Measurements from ENCODE around the gene ZSCAN22. TPM values are rescaled to one million over a fixed set of nuclear protein-coding genes. Genes with fewer than 3 reads are reported as not detected.
"Not testable (repeated sequence)": the region's sequence is repeated elsewhere in the genome, so short reads cannot be mapped to it uniquely, and the experiment has no call there.

ZSCAN22 gene
- total RNA-seq, 1 donor from 2014 or later = 4.2 TPM

- peak; percentile 99 for DNase-seq
- peak within 1 kb of the TSS; percentile 95 for H3K4me3 Mint-ChIP-seq
- peaks cover 9% of the 10 kb centered on the region for H3K4me1 Mint-ChIP-seq
- intact Hi-C loops (cut with micrococcal nuclease) = loop anchor here (1.0 kb wide), 5 partner anchors 15 to 39 kb away; partner anchors contain the start of genes RPS5 and ZNF837
- H3K27ac Mint-ChIP-seq = peak within 1 kb of the TSS; percentile 97
- peaks cover 5% of the 10 kb centered on the region for H3K36me3 Mint-ChIP-seq (ENCODE audit: low read depth)
- no peaks in the 10 kb centered on the region for H3K9me3 Mint-ChIP-seq
- H3K27me3 Mint-ChIP-seq = no peaks in the 10 kb centered on the region
Measured at GRCh38 chr19:58362272-58362994, 35.6 kb downstream of the ZSCAN22 start, which contains the start of gene ZNF497. ZNF497 (minus strand) TSS chr19:58362751; CDS start chr19:58357635, 5,116 bp downstream.

GRCh38 chr19:58364146-58364545 is 37.4 kb downstream of the ZSCAN22 start:
- Mint-ChIP-seq H3K4me3 (peak overlapping the region; percentile 45), H3K27ac (no peak overlapping the region), H3K27me3 (no peaks in the 10 kb centered on the region), H3K9me3 (no peaks in the 10 kb centered on the region), H3K4me1 (peaks cover 9% of the 10 kb centered on the region), H3K36me3 (ENCODE audit: low read depth) (peaks cover 5% of the 10 kb centered on the region)
- intact Hi-C loops (cut with micrococcal nuclease) = no loop called here
- no peak for DNase-seq

GRCh38 chr19:58366585-58367430 is 40.0 kb downstream of the ZSCAN22 start:
- H3K27me3 Mint-ChIP-seq = no peaks in the 10 kb centered on the region

GRCh38 chr19:58367698-58368454 is 41.1 kb downstream of the ZSCAN22 start:
- no peak for DNase-seq
- Mint-ChIP-seq H3K36me3 (ENCODE audit: low read depth) (no peaks in the 10 kb centered on the region), H3K27me3 (no peaks in the 10 kb centered on the region), H3K4me1 (peaks cover 1% of the 10 kb centered on the region), H3K4me3 (no peak overlapping the region), H3K9me3 (no peaks in the 10 kb centered on the region), H3K27ac (no peak overlapping the region)
- intact Hi-C loops (cut with micrococcal nuclease) = no loop called here

More at GRCh38 chr19:58366585-58367430, 40.0 kb downstream of the ZSCAN22 start:
- intact Hi-C loops (cut with micrococcal nuclease) = no loop called here
- H3K36me3 Mint-ChIP-seq (ENCODE audit: low read depth) = peaks cover 4% of the 10 kb centered on the region
- H3K9me3 Mint-ChIP-seq = no peaks in the 10 kb centered on the region
- DNase-seq = no peak
- H3K27ac Mint-ChIP-seq = no peak overlapping the region
- H3K4me1 Mint-ChIP-seq = peaks cover 8% of the 10 kb centered on the region
- no peak overlapping the region for H3K4me3 Mint-ChIP-seq

- no peaks in the 10 kb centered on the region for H3K9me3 Mint-ChIP-seq
- H3K27ac Mint-ChIP-seq = no peak overlapping the region
- H3K4me1 Mint-ChIP-seq = no peaks in the 10 kb centered on the region
- H3K36me3 Mint-ChIP-seq (ENCODE audit: low read depth) = no peaks in the 10 kb centered on the region
- H3K27me3 Mint-ChIP-seq = no peaks in the 10 kb centered on the region
- no peak overlapping the region for H3K4me3 Mint-ChIP-seq
- DNase-seq = no peak
- intact Hi-C loops (cut with micrococcal nuclease) = no loop called here
Measured at GRCh38 chr19:58368561-58369360, 42.0 kb downstream of the ZSCAN22 start.

GRCh38 chr19:58372311-58373133 is 45.7 kb downstream of the ZSCAN22 start:
- H3K9me3 Mint-ChIP-seq = no peaks in the 10 kb centered on the region
- H3K27me3 Mint-ChIP-seq = no peaks in the 10 kb centered on the region
- H3K36me3 Mint-ChIP-seq (ENCODE audit: low read depth) = no peaks in the 10 kb centered on the region
- peaks cover 2% of the 10 kb centered on the region for H3K4me1 Mint-ChIP-seq
- H3K27ac Mint-ChIP-seq = no peak overlapping the region
- DNase-seq = no peak
- no peak overlapping the region for H3K4me3 Mint-ChIP-seq
- intact Hi-C loops (cut with micrococcal nuclease) = no loop called here

GRCh38 chr19:58374200-58374599 is 47.4 kb downstream of the ZSCAN22 start:
- Mint-ChIP-seq H3K9me3 (no peaks in the 10 kb centered on the region), H3K27ac (no peak overlapping the region), H3K36me3 (ENCODE audit: low read depth) (no peaks in the 10 kb centered on the region), H3K4me1 (peaks cover 2% of the 10 kb centered on the region), H3K27me3 (no peaks in the 10 kb centered on the region), H3K4me3 (no peak overlapping the region)
- intact Hi-C loops (cut with micrococcal nuclease) = no loop called here
- DNase-seq = no peak

- H3K27me3 Mint-ChIP-seq; H3K36me3 Mint-ChIP-seq (ENCODE audit: low read depth); H3K4me3 Mint-ChIP-seq; H3K27ac Mint-ChIP-seq; H3K9me3 Mint-ChIP-seq; intact Hi-C loops (cut with micrococcal nuclease); DNase-seq: not testable (repeated sequence)
- peaks cover 13% of the 10 kb centered on the region for H3K4me1 Mint-ChIP-seq
Measured at GRCh38 chr19:58376724-58377123, 49.9 kb downstream of the ZSCAN22 start.

GRCh38 chr19:58379246-58379645 is 52.5 kb downstream of the ZSCAN22 start:
- Mint-ChIP-seq H3K4me1 (peaks cover 18% of the 10 kb centered on the region), H3K36me3 (ENCODE audit: low read depth) (peaks cover 5% of the 10 kb centered on the region), H3K9me3 (no peaks in the 10 kb centered on the region), H3K27ac (peak overlapping the region; percentile 94), H3K4me3 (peak overlapping the region; percentile 97), H3K27me3 (no peaks in the 10 kb centered on the region)
- DNase-seq = no peak
- intact Hi-C loops (cut with micrococcal nuclease) = no loop called here

- H3K4me1 Mint-ChIP-seq = peaks cover 18% of the 10 kb centered on the region
- intact Hi-C loops (cut with micrococcal nuclease) = loop anchor here (1.0 to 2.0 kb wide), 6 partner anchors 31 to 197 kb away; partner anchors contain the start of genes ERVK3-1, ZNF274 and ZNF324
- H3K27me3 Mint-ChIP-seq = no peaks in the 10 kb centered on the region
- H3K9me3 Mint-ChIP-seq = no peaks in the 10 kb centered on the region
- DNase-seq = no peak
- H3K4me3 Mint-ChIP-seq = peak overlapping the region; percentile 97
- H3K36me3 Mint-ChIP-seq (ENCODE audit: low read depth) = peaks cover 5% of the 10 kb centered on the region
- peak overlapping the region; percentile 94 for H3K27ac Mint-ChIP-seq
Measured at GRCh38 chr19:58380037-58380661, 53.4 kb downstream of the ZSCAN22 start.

- H3K36me3 Mint-ChIP-seq (ENCODE audit: low read depth) = peaks cover 5% of the 10 kb centered on the region
- H3K4me1 Mint-ChIP-seq = peaks cover 21% of the 10 kb centered on the region
- no peaks in the 10 kb centered on the region for H3K27me3 Mint-ChIP-seq
- peak; percentile 99 for DNase-seq
- no peaks in the 10 kb centered on the region for H3K9me3 Mint-ChIP-seq
- peak within 1 kb of the TSS; percentile 94 for H3K27ac Mint-ChIP-seq
- peak within 1 kb of the TSS; percentile 97 for H3K4me3 Mint-ChIP-seq
- intact Hi-C loops (cut with micrococcal nuclease) = loop anchor here (1.0 to 2.0 kb wide), 9 partner anchors 19 to 198 kb away; partner anchors contain the start of genes ERVK3-1, ZNF274, ZNF324 and ZNF497
Measured at GRCh38 chr19:58380662-58381459, 54.1 kb downstream of the ZSCAN22 start, which contains the start of gene ZNF837. ZNF837 (minus strand) TSS chr19:58381030; CDS start chr19:58369332, 11,698 bp downstream.

All from activated CD4-positive, alpha-beta T cell treated with anti-CD3 and anti-CD28 coated beads, Interleukin-2, amount 10 ng/mL, durations not matched to agents 24 days and 14 days (primary cell).